GM23338 (cell line): ENCODE data around the gene GRIA3. TPM values are rescaled to one million over a fixed set of nuclear protein-coding genes. Genes with fewer than 3 reads are reported as not detected.

Experiments used
- ATAC-seq: fragments of 200-7000 bp; cut with Tn5 transposase; 3 replicates; pipeline ENCODE4 v1.9.1; 2020
- DNase-seq: peaks from one replicate; pipeline ENCODE4 v3.0.0-alpha.2; 2015; ENCODE audit warnings: low spot score
- H2AFZ ChIP-seq: fragments of 200-600 bp; sonication (generic); 2 replicates; pipeline ENCODE4 v1.8.0; 2016; ENCODE audit warnings: antibody characterized with exemption, mild to moderate bottlenecking, moderate library complexity
- H3F3A ChIP-seq: fragments of 200-600 bp; sonication (generic); replicated peaks from 2 replicates; pipeline ENCODE4 v1.8.0; 2017; ENCODE audit warnings: antibody characterized with exemption, mixed run types, low read depth
- H3K27ac ChIP-seq: fragments of 200-600 bp; sonication (generic); 2 replicates; pipeline ENCODE4 v1.6.1; 2016; ENCODE audit warnings: low read depth
- H3K27me3 ChIP-seq: fragments of 200-600 bp; sonication (generic); 2 replicates; pipeline ENCODE4 v1.8.0; 2016; ENCODE audit warnings: mild to moderate bottlenecking, mixed run types, moderate library complexity; ENCODE audit not compliant: insufficient read depth
- H3K36me3 ChIP-seq: fragments of 200-600 bp; sonication (generic); 2 replicates; pipeline ENCODE4 v1.8.0; 2016; ENCODE audit warnings: mild to moderate bottlenecking; ENCODE audit not compliant: insufficient read depth
- H3K4me1 ChIP-seq: fragments of 200-600 bp; sonication (generic); 2 replicates; pipeline ENCODE4 v1.8.0; 2016; ENCODE audit warnings: mild to moderate bottlenecking, moderate library complexity; ENCODE audit not compliant: insufficient read depth
- H3K4me2 ChIP-seq: fragments of 200-600 bp; sonication (generic); 2 replicates; pipeline ENCODE4 v1.7.1; 2017; ENCODE audit warnings: mixed run types
- H3K4me3 ChIP-seq: fragments of 200-600 bp; sonication (generic); 2 replicates; pipeline ENCODE4 v1.6.1; 2016; ENCODE audit warnings: mixed run types
- H3K79me2 ChIP-seq: fragments of 200-600 bp; sonication (generic); replicated peaks from 2 replicates; pipeline ENCODE4 v1.8.0; 2017; ENCODE audit warnings: mild to moderate bottlenecking; ENCODE audit not compliant: insufficient read depth
- H3K9me2 ChIP-seq: fragments of 200-600 bp; sonication (generic); 2 replicates; pipeline ENCODE4 v1.8.0; 2017; ENCODE audit not compliant: insufficient read depth
- H4K20me1 ChIP-seq: fragments of 200-600 bp; sonication (generic); replicated peaks from 2 replicates; pipeline ENCODE4 v1.8.0; 2017; ENCODE audit warnings: mild to moderate bottlenecking; ENCODE audit not compliant: insufficient read depth
- H3K27ac Mint-ChIP-seq: 2 replicates; pipeline ENCODE4 v1.8.0; 2020; ENCODE audit warnings: inconsistent platforms, mild to moderate bottlenecking, moderate library complexity, mixed read lengths
- H3K27me3 Mint-ChIP-seq: 3 replicates; pipeline ENCODE4 v1.8.0; 2022; ENCODE audit warnings: low read depth, mild to moderate bottlenecking, moderate library complexity, mixed read lengths, inconsistent platforms; ENCODE audit not compliant: insufficient read depth, poor library complexity
- H3K36me3 Mint-ChIP-seq: 3 replicates; pipeline ENCODE4 v1.8.0; 2021; ENCODE audit warnings: low read depth, mild to moderate bottlenecking, inconsistent platforms, moderate library complexity, mixed read lengths
- H3K4me1 Mint-ChIP-seq: 3 replicates; pipeline ENCODE4 v1.8.0; 2020; ENCODE audit warnings: mild to moderate bottlenecking, inconsistent platforms, mixed read lengths
- H3K4me3 Mint-ChIP-seq: 3 replicates; pipeline ENCODE4 v1.8.0; 2021; ENCODE audit warnings: moderate library complexity, mild to moderate bottlenecking, inconsistent platforms, mixed read lengths
- H3K9me3 Mint-ChIP-seq: 3 replicates; pipeline ENCODE4 v1.8.0; 2020; ENCODE audit warnings: moderate library complexity, mild to moderate bottlenecking, inconsistent platforms, mixed read lengths
- CREB1 ChIP-seq: fragments of 250-450 bp; sonication (Bioruptor Pico); IDR thresholded peaks from 2 replicates; pipeline ENCODE4 v1.5.0; 2020; ENCODE audit warnings: low read depth, mild to moderate bottlenecking, moderate library complexity
- CTCF ChIP-seq, 2 experiments: fragments of 200-600 bp in 1 of 2; sonication (generic) in 1 of 2; conservative IDR thresholded peaks; 2 replicates each; pipeline versions ENCODE4 v1.5.1 to v1.6.1; 2016 to 2017; ENCODE audit warnings: antibody characterized with exemption in 2 of 2, low read depth in 2 of 2, mild to moderate bottlenecking in 2 of 2, moderate library complexity in 1 of 2
- ETS1 ChIP-seq: IDR thresholded peaks from 2 replicates; pipeline ENCODE4 v1.6.1; 2016; ENCODE audit warnings: antibody characterized with exemption
- EZH2 ChIP-seq: fragments of 200-600 bp; sonication (generic); IDR thresholded peaks from one replicate; pipeline ENCODE4 v1.8.0; 2017; ENCODE audit warnings: antibody characterized with exemption, mild to moderate bottlenecking, low read depth; ENCODE audit not compliant: unreplicated experiment
- EZH2phosphoT487 ChIP-seq: fragments of 200-600 bp; sonication (generic); IDR thresholded peaks from one replicate; pipeline ENCODE4 v1.8.1; 2018; ENCODE audit warnings: antibody characterized with exemption; ENCODE audit not compliant: unreplicated experiment
- JUNB ChIP-seq: IDR thresholded peaks from one replicate; pipeline ENCODE4 v1.6.1; 2016; ENCODE audit warnings: antibody characterized with exemption; ENCODE audit not compliant: unreplicated experiment
- NANOG ChIP-seq: IDR thresholded peaks from 2 replicates; pipeline ENCODE4 v1.6.1; 2016; ENCODE audit warnings: antibody characterized with exemption, borderline replicate concordance
- POLR2AphosphoS5 ChIP-seq: IDR thresholded peaks from 2 replicates; pipeline ENCODE4 v1.6.1; 2016; ENCODE audit warnings: antibody characterized with exemption, low read depth
- REST ChIP-seq: IDR thresholded peaks from one replicate; pipeline ENCODE4 v1.6.1; 2018; ENCODE audit warnings: antibody characterized with exemption; ENCODE audit not compliant: unreplicated experiment
- STAT1 ChIP-seq: IDR thresholded peaks from one replicate; pipeline ENCODE4 v1.6.1; 2016; ENCODE audit warnings: antibody characterized with exemption; ENCODE audit not compliant: unreplicated experiment
- ZNF114 ChIP-seq: fragments of 250-450 bp; sonication (Bioruptor Pico); IDR thresholded peaks from 2 replicates; pipeline ENCODE4 v1.5.0; 2020; ENCODE audit warnings: mild to moderate bottlenecking, moderate library complexity
- ZNF331 ChIP-seq: fragments of 250-450 bp; sonication (Bioruptor Pico); IDR thresholded peaks from 2 replicates; pipeline ENCODE4 v1.5.0; 2020; ENCODE audit warnings: low read depth, mild to moderate bottlenecking, moderate library complexity
- polyA plus RNA-seq: library from polyadenylated mRNA; unstranded; fragments of >200 nt; fragmentation: Nextera tagmentation; extraction: Ambion mirVana; gene quantifications from 2 replicates; pipeline ENCODE4 v1.2.1, GENCODE V29; 2016
- total RNA-seq: library from RNA; depleted of rRNA; stranded (reverse); fragments of >200 nt; shearing (Covaris generic); gene quantifications from 2 replicates; pipeline ENCODE4 v1.2.3, GENCODE V29; 2014

Gene GRIA3
- total and polyA plus RNA-seq, 2 experiments from 2014 or later: 2.7 to 5.6 TPM

GRCh38 chrX:123175366-123176122 lies 8.5 kb upstream of the GRIA3 start (continued):
- TF ChIP-seq REST (no peak), ZNF331 (no peak)

- ATAC-seq (no peak), DNase-seq (no peak)
- H3K4me2 ChIP-seq: no peak overlapping the region
- no peaks in the 10 kb centered on the region for H3K9me2 ChIP-seq
- H3K4me3 ChIP-seq: no peak overlapping the region
- Mint-ChIP-seq H3K27me3 (peaks cover 12% of the 10 kb centered on the region), H3K4me1 (peaks cover 19% of the 10 kb centered on the region), H3K36me3 (no peaks in the 10 kb centered on the region), H3K4me3 (no peak overlapping the region), H3K9me3 (no peaks in the 10 kb centered on the region), H3K27ac (no peak overlapping the region)
- no peaks in the 10 kb centered on the region for H3K79me2 ChIP-seq
- peaks cover 17% of the 10 kb centered on the region for H3K27me3 ChIP-seq
- no peaks in the 10 kb centered on the region for H4K20me1 ChIP-seq
- H2AFZ ChIP-seq: no peak overlapping the region
- no peak overlapping the region for H3K27ac ChIP-seq
- H3K36me3 ChIP-seq: no peaks in the 10 kb centered on the region
- H3F3A ChIP-seq: no peaks in the 10 kb centered on the region
- H3K4me1 ChIP-seq: no peaks in the 10 kb centered on the region; the same call in 1 of the 2 replicates
- TF ChIP-seq JUNB (no peak), CREB1 (CRISPR knock-in tag) (no peak), REST (no peak), NANOG (no peak), CTCF (conservative IDR thresholded peaks at IDR 0.05; ENCODE audit: low read depth in 2 of 2) (no peak), ZNF331 (no peak), POLR2AphosphoS5 (no peak), ZNF114 (no peak), STAT1 (no peak), EZH2phosphoT487 (no peak), EZH2 (no peak), ETS1 (no peak)
Observed at GRCh38 chrX:123181233-123181914, 2.7 kb upstream of the GRIA3 start.
